K562 (cell line): ENCODE measurements around the gene PHTF2. TPM values are rescaled to one million over a fixed set of nuclear protein-coding genes. Genes with fewer than 3 reads are reported as not detected.

Source experiments
- ASH1L ChIP-seq: fragments of 450-650 bp; IDR thresholded peaks from 2 replicates; pipeline ENCODE4 v1.6.1; 2018; ENCODE audit warnings: borderline replicate concordance, mild to moderate bottlenecking, low read depth; ENCODE audit not compliant: partially characterized antibody
- HLTF ChIP-seq: fragments of 450-650 bp; IDR thresholded peaks from 2 replicates; pipeline ENCODE4 v1.6.1; 2016
- MED1 ChIP-seq: sonication (generic); formaldehyde crosslinking; IDR thresholded peaks from 2 replicates; pipeline ENCODE4 v1.8.1; 2023; ENCODE audit warnings: missing genetic modification reagents, borderline replicate concordance
- MEIS2 ChIP-seq: fragments of 450-650 bp; IDR thresholded peaks from 2 replicates; pipeline ENCODE4 v1.6.1; 2014; ENCODE audit warnings: mild to moderate bottlenecking; ENCODE audit not compliant: partially characterized antibody
- NR3C1 ChIP-seq: sonication (generic); formaldehyde crosslinking; IDR thresholded peaks from 2 replicates; pipeline ENCODE4 v1.8.1; 2022; ENCODE audit warnings: missing genetic modification reagents
- PHF20 ChIP-seq: fragments of 450-650 bp; IDR thresholded peaks from 2 replicates; pipeline ENCODE4 v1.6.1; 2018; ENCODE audit not compliant: partially characterized antibody
- RBBP5 ChIP-seq: fragments of 200-600 bp; sonication (generic); IDR thresholded peaks from 2 replicates; pipeline ENCODE4 v1.6.1; 2012; ENCODE audit warnings: borderline replicate concordance, mild to moderate bottlenecking, low read length, control low read depth, inconsistent platforms; ENCODE audit not compliant: insufficient read depth, poor library complexity, severe bottlenecking
- RBFOX2 ChIP-seq: fragments of 200-400 bp; formaldehyde crosslinking; IDR thresholded peaks from 2 replicates; pipeline ENCODE4 v1.6.1; 2017; ENCODE audit warnings: low read depth, mild to moderate bottlenecking, low read length, moderate library complexity
- RBM22 ChIP-seq: fragments of 200-400 bp; formaldehyde crosslinking; IDR thresholded peaks from 2 replicates; pipeline ENCODE4 v1.6.1; 2018; ENCODE audit warnings: low read length, low read depth; ENCODE audit not compliant: poor library complexity, severe bottlenecking
- SIX5 ChIP-seq, 2 experiments: IDR thresholded peaks; 2 replicates each; pipeline ENCODE4 v1.6.1; 2011; ENCODE audit warnings: low read length in 2 of 2, borderline replicate concordance in 1 of 2, low read depth in 1 of 2, mild to moderate bottlenecking in 1 of 2, moderate library complexity in 1 of 2; ENCODE audit not compliant: insufficient read depth in 1 of 2
- SMARCA5 ChIP-seq: fragments of 450-650 bp; IDR thresholded peaks from 2 replicates; pipeline ENCODE4 v1.6.1; 2016
- ZC3H8 ChIP-seq: fragments of 450-650 bp; IDR thresholded peaks from 2 replicates; pipeline ENCODE4 v1.6.1; 2017
- ZNF165 ChIP-seq: fragments of 250-450 bp; sonication (Bioruptor Pico); IDR thresholded peaks from 2 replicates; pipeline ENCODE4 v1.4.0; 2020; ENCODE audit warnings: borderline replicate concordance
- ZNF408 ChIP-seq: fragments of 250-450 bp; sonication (Bioruptor Pico); IDR thresholded peaks from 2 replicates; pipeline ENCODE4 v1.4.0; 2020; ENCODE audit warnings: low read depth, mild to moderate bottlenecking, moderate library complexity
- ZNF586 ChIP-seq: fragments of 450-650 bp; formaldehyde crosslinking; conservative IDR thresholded peaks from 2 replicates; pipeline ENCODE4 v1.4.0; 2020; ENCODE audit warnings: mild to moderate bottlenecking, moderate library complexity
- polyA plus RNA-seq, 8 experiments: library from polyadenylated mRNA; depleted of rRNA in 4 of 8; stranded (reverse) in 5 of 8; unstranded in 3 of 8; fragments of >200 nt; fragmentation: Nextera tagmentation in 2 of 8; fragmentation: Illumina TruSeq in 1 of 8; extraction: Ambion mirVana in 2 of 8; extraction: Trizol in 1 of 8; gene quantifications; 2 replicates each; pipeline versions ENCODE4 v1.2.1 to v1.2.3, GENCODE V29; 2011 to 2014; ENCODE audit warnings: inconsistent platforms in 1 of 8, missing spikeins in 1 of 8
- total RNA-seq, 7 experiments: library from RNA; depleted of rRNA in 6 of 7; stranded (reverse); fragments of >200 nt in 6 of 7; fragmentation: Illumina TruSeq in 2 of 7; extraction: Trizol in 2 of 7; gene quantifications; 2 replicates each; pipeline versions ENCODE4 v1.2.1 to v1.2.3, GENCODE V29; 2011 to 2021; ENCODE audit warnings: low replicate concordance in 1 of 7
- TF ChIP-seq, protein P1 (sequence below): IDR thresholded peaks from 2 replicates; pipeline ENCODE4 v1.6.1; 2012; ENCODE audit warnings: low read depth, low read length, improper control_type of control experiment, borderline replicate concordance
- TF ChIP-seq, protein P2 (sequence below): fragments of 250-450 bp; sonication (Bioruptor Pico); IDR thresholded peaks from 2 replicates; pipeline ENCODE4 v1.8.0; 2021; ENCODE audit warnings: moderate library complexity, mild to moderate bottlenecking, inconsistent platforms
- TF ChIP-seq, protein P3 (sequence below): sonication (generic); formaldehyde crosslinking; IDR thresholded peaks from 2 replicates; pipeline ENCODE4 v1.8.0; 2023; ENCODE audit warnings: missing genetic modification reagents, mild to moderate bottlenecking, borderline replicate concordance

Gene PHTF2
- total and polyA plus RNA-seq, 9 of the 15 experiments (the other 6 are each of a cell fraction or from before 2014, with no cell fraction given) = 17.9 to 43.6 (median 25.4) TPM

DNA sequence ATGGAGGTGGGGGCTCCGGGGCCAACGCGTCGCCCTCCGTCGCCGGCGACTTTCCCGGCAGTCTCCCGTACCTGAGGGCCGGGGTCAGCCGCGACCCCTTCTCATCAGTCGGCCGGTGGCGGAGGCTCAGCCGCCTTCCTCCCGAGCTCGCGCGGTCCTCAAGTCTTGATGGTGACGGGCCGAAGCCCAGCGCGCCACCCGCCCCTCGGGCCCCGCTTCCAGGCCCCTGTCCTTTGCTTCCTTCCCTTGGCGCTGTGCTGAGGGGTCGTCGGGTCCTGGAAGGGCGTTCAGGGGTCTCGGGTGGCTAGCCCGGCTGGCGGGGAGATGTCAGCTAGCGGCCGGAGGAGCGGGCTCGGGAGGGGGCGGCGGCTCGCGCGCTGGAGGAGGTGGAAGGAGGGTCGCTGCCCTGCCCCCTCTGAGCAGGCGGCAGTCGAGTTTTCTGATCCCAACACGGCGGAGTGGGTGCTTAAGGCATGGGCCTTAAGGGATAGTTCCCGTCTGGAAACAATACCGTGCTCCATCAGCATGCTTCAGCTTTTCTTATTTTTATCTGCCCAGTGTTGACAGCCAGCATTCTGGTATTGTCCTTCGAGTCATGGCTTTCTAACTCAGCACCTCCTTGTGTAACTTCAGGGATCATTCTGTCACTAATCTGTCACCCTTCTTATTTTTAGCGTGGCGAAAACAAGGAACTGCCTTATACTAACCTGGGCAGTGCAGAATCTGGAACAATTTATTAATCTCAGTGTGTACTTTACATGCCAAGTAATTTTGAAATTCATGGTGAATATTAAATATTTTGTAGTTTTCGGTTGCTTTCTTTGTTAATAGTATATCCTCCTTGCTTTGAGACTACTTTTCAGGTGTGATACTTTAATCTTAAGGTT, 748 bp downstream of the PHTF2 start (continued):
- TF ChIP-seq RBBP5 (peak; percentile 88), ASH1L (no peak), MEIS2 (peak; percentile 82), SMARCA5 (no peak), ZNF165 (0 out of 2 replicates have a peak, but pooled peaks have one; percentile 15), ZNF586 (CRISPR knock-in tag) (no peak), SIX5 (IDR thresholded peaks at IDR 0.05; ENCODE audit: borderline replicate concordance in 1 of 2, insufficient read depth in 1 of 2, low read depth in 1 of 2, low read length in 2 of 2) (no peak), ZNF408 (CRISPR knock-in tag) (no peak), ZC3H8 (no peak), RBM22 (peak; percentile 3), NR3C1 (no peak), RBFOX2 (peak; percentile 84), PHF20 (peak; percentile 3), HLTF (0 out of 2 replicates have a peak, but pooled peaks have one; percentile 13), MED1 (CRISPR knock-in tag) (no peak)
- TF ChIP-seq, protein P1, sequence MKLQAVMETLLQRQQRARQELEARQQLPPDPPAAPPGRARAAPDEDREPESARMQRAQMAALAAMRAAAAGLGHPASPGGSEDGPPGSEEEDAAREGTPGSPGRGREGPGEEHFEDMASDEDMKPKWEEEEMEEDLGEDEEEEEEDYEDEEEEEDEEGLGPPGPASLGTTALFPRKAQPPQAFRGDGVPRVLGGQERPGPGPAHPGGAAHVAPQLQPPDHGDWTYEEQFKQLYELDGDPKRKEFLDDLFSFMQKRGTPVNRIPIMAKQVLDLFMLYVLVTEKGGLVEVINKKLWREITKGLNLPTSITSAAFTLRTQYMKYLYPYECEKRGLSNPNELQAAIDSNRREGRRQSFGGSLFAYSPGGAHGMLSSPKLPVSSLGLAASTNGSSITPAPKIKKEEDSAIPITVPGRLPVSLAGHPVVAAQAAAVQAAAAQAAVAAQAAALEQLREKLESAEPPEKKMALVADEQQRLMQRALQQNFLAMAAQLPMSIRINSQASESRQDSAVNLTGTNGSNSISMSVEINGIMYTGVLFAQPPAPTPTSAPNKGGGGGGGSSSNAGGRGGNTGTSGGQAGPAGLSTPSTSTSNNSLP = no peak
- TF ChIP-seq, protein P2, sequence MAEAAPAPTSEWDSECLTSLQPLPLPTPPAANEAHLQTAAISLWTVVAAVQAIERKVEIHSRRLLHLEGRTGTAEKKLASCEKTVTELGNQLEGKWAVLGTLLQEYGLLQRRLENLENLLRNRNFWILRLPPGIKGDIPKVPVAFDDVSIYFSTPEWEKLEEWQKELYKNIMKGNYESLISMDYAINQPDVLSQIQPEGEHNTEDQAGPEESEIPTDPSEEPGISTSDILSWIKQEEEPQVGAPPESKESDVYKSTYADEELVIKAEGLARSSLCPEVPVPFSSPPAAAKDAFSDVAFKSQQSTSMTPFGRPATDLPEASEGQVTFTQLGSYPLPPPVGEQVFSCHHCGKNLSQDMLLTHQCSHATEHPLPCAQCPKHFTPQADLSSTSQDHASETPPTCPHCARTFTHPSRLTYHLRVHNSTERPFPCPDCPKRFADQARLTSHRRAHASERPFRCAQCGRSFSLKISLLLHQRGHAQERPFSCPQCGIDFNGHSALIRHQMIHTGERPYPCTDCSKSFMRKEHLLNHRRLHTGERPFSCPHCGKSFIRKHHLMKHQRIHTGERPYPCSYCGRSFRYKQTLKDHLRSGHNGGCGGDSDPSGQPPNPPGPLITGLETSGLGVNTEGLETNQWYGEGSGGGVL (CRISPR knock-in tag) = no peak
- TF ChIP-seq, protein P3, sequence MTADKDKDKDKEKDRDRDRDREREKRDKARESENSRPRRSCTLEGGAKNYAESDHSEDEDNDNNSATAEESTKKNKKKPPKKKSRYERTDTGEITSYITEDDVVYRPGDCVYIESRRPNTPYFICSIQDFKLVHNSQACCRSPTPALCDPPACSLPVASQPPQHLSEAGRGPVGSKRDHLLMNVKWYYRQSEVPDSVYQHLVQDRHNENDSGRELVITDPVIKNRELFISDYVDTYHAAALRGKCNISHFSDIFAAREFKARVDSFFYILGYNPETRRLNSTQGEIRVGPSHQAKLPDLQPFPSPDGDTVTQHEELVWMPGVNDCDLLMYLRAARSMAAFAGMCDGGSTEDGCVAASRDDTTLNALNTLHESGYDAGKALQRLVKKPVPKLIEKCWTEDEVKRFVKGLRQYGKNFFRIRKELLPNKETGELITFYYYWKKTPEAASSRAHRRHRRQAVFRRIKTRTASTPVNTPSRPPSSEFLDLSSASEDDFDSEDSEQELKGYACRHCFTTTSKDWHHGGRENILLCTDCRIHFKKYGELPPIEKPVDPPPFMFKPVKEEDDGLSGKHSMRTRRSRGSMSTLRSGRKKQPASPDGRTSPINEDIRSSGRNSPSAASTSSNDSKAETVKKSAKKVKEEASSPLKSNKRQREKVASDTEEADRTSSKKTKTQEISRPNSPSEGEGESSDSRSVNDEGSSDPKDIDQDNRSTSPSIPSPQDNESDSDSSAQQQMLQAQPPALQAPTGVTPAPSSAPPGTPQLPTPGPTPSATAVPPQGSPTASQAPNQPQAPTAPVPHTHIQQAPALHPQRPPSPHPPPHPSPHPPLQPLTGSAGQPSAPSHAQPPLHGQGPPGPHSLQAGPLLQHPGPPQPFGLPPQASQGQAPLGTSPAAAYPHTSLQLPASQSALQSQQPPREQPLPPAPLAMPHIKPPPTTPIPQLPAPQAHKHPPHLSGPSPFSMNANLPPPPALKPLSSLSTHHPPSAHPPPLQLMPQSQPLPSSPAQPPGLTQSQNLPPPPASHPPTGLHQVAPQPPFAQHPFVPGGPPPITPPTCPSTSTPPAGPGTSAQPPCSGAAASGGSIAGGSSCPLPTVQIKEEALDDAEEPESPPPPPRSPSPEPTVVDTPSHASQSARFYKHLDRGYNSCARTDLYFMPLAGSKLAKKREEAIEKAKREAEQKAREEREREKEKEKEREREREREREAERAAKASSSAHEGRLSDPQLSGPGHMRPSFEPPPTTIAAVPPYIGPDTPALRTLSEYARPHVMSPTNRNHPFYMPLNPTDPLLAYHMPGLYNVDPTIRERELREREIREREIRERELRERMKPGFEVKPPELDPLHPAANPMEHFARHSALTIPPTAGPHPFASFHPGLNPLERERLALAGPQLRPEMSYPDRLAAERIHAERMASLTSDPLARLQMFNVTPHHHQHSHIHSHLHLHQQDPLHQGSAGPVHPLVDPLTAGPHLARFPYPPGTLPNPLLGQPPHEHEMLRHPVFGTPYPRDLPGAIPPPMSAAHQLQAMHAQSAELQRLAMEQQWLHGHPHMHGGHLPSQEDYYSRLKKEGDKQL (CRISPR knock-in tag) = 0 out of 2 replicates have a peak, but pooled peaks have one; percentile 21
